PC-3 (cell line): ENCODE measurements around the gene MRPL4. TPM values are rescaled to one million over a fixed set of nuclear protein-coding genes. Genes with fewer than 3 reads are reported as not detected.

Experiments
- ATAC-seq: fragments of 200-7000 bp; cut with Tn5 transposase; 2 replicates; pipeline ENCODE4 v1.9.1; 2020; ENCODE audit warnings: mild to moderate bottlenecking, moderate library complexity
- BruUV-seq: library from RNA; stranded (reverse); fragments of 400-500 nt; replicated peaks from 2 replicates; lab custom pipeline; 2021; lab: Mats Ljungman, UMichigan
- CTCF ChIA-PET: fragments of 300-600 bp; sonication (Branson Sonifier 250); formaldehyde crosslinking; loops from one replicate; lab custom pipeline; 2022; ENCODE audit warnings: antibody characterized with exemption; lab: Charles Lee
- POLR2A ChIA-PET: fragments of 300-600 bp; sonication (Branson Sonifier 250); formaldehyde crosslinking; loops from one replicate; lab custom pipeline; 2022; ENCODE audit warnings: antibody characterized with exemption; ENCODE audit not compliant: unreplicated experiment; lab: Charles Lee
- DNase-seq: peaks from one replicate; pipeline ENCODE4 v3.0.0-alpha.2; 2015
- H2AFZ ChIP-seq: fragments of 300-600 bp; sonication (generic); 2 replicates; pipeline ENCODE4 v1.6.0; 2016; ENCODE audit warnings: antibody characterized with exemption, low read length
- H3F3A ChIP-seq: fragments of 300-600 bp; sonication (generic); one replicate; pipeline ENCODE4 v1.6.0; 2017; ENCODE audit warnings: antibody characterized with exemption, low read length, control low read depth, mild to moderate bottlenecking; ENCODE audit not compliant: unreplicated experiment
- H3K27ac ChIP-seq: fragments of 300-600 bp; sonication (generic); 2 replicates; pipeline ENCODE4 v1.5.1; 2016; ENCODE audit warnings: mild to moderate bottlenecking, low read length
- H3K27me3 ChIP-seq: fragments of 300-600 bp; sonication (generic); 2 replicates; pipeline ENCODE4 v1.6.1; 2016; ENCODE audit warnings: low read length, mixed read lengths
- H3K36me3 ChIP-seq: fragments of 300-600 bp; sonication (generic); 2 replicates; pipeline ENCODE4 v1.6.1; 2016; ENCODE audit warnings: low read depth, mixed run types, low read length, mixed read lengths
- H3K4me1 ChIP-seq: fragments of 300-600 bp; sonication (generic); 2 replicates; pipeline ENCODE4 v1.5.1; 2016; ENCODE audit warnings: low read length; ENCODE audit not compliant: insufficient read depth
- H3K4me2 ChIP-seq: fragments of 300-600 bp; sonication (generic); 2 replicates; pipeline ENCODE4 v1.6.0; 2016; ENCODE audit warnings: low read length
- H3K4me3 ChIP-seq: fragments of 300-600 bp; sonication (generic); 2 replicates; pipeline ENCODE4 v1.5.1; 2016; ENCODE audit warnings: mild to moderate bottlenecking, low read length, mixed read lengths
- H3K79me2 ChIP-seq: fragments of 300-600 bp; sonication (generic); 2 replicates; pipeline ENCODE4 v1.6.1; 2017; ENCODE audit warnings: low read length, mixed read lengths
- H3K9ac ChIP-seq: fragments of 300-600 bp; sonication (generic); 2 replicates; pipeline ENCODE4 v1.6.0; 2016; ENCODE audit warnings: mild to moderate bottlenecking, low read length
- H3K9me2 ChIP-seq: fragments of 300-600 bp; sonication (generic); replicated peaks from 2 replicates; pipeline ENCODE4 v1.6.1; 2016; ENCODE audit warnings: mixed run types, low read length, mixed read lengths
- H3K9me3 ChIP-seq: fragments of 300-600 bp; sonication (generic); 2 replicates; pipeline ENCODE4 v1.6.1; 2016; ENCODE audit warnings: low read length, mixed read lengths
- H4K20me1 ChIP-seq: fragments of 300-600 bp; sonication (generic); 2 replicates; pipeline ENCODE4 v1.6.1; 2016; ENCODE audit warnings: low read length, mixed read lengths
- CTCF ChIP-seq: fragments of 300-600 bp; sonication (generic); conservative IDR thresholded peaks from 2 replicates; pipeline ENCODE4 v1.5.1; 2017; ENCODE audit warnings: antibody characterized with exemption, low read depth, mild to moderate bottlenecking, low read length
- EZH2 ChIP-seq: fragments of 300-600 bp; sonication (generic); IDR thresholded peaks from one replicate; pipeline ENCODE4 v1.6.1; 2017; ENCODE audit warnings: antibody characterized with exemption, mild to moderate bottlenecking, low read length; ENCODE audit not compliant: unreplicated experiment
- EZH2phosphoT487 ChIP-seq: fragments of 300-600 bp; sonication (generic); IDR thresholded peaks from 2 replicates; pipeline ENCODE4 v1.6.1; 2018; ENCODE audit warnings: mild to moderate bottlenecking, antibody characterized with exemption, low read length, borderline replicate concordance
- intact Hi-C: fragments of 100-400 bp; cut with micrococcal nuclease; formaldehyde crosslinking; loops from 2 replicates; pipeline ENCODE4 v1.9.0; 2023
- total RNA-seq: library from RNA; depleted of rRNA; stranded (reverse); fragments of >200 nt; gene quantifications from 2 replicates; pipeline ENCODE4 v1.2.3, GENCODE V29; 2014

The MRPL4 gene
- total RNA-seq, 1 experiment from 2014 or later, result 336 TPM

GRCh38 chr19:10262771-10263170 is 10.8 kb downstream of the MRPL4 start:
- no peak overlapping the region for H3K4me3 ChIP-seq
- CTCF ChIA-PET, result interaction anchor here (0.5 kb wide), 1 partner anchor 128 kb away, joined by 5 read pairs; no protein-coding TSS in a partner anchor
- TF ChIP-seq EZH2, result no peak
- TF ChIP-seq EZH2phosphoT487, result no peak
- no peak for TF ChIP-seq CTCF
- no peaks in the 10 kb centered on the region for H3K9me3 ChIP-seq
- no peak overlapping the region for H3K9ac ChIP-seq
- intact Hi-C loops, result no loop called here
- no peaks in the 10 kb centered on the region for H3K79me2 ChIP-seq
- H3K27me3 ChIP-seq, result no peaks in the 10 kb centered on the region
- H4K20me1 ChIP-seq, result no peaks in the 10 kb centered on the region
- BruUV-seq, result no TSS peak
- H3K4me1 ChIP-seq, result peaks cover 11% of the 10 kb centered on the region
- DNase-seq (peak; percentile 32), ATAC-seq (no peak)
- H3K36me3 ChIP-seq, result peaks cover 13% of the 10 kb centered on the region
- peaks cover 4% of the 10 kb centered on the region for H3F3A ChIP-seq
- H2AFZ ChIP-seq, result no peak overlapping the region
- POLR2A ChIA-PET, result interaction anchor here (0.6 kb wide), 1 partner anchor 162 kb away, joined by 3 read pairs; no protein-coding TSS in a partner anchor
- H3K27ac ChIP-seq, result no peak overlapping the region
- no peaks in the 10 kb centered on the region for H3K9me2 ChIP-seq
- H3K4me2 ChIP-seq, result no peak overlapping the region

GRCh38 chr19:10266706-10267105 is 14.7 kb downstream of the MRPL4 start:
- H2AFZ ChIP-seq, result no peak overlapping the region
- H3K4me3 ChIP-seq, result no peak overlapping the region
- H3K4me2 ChIP-seq, result no peak overlapping the region
- H3K9me2 ChIP-seq, result no peaks in the 10 kb centered on the region
- ChIA-PET POLR2A (interaction anchor here (0.7 kb wide), 1 partner anchor 548 kb away, joined by 3 read pairs; no protein-coding TSS in a partner anchor), CTCF (no interaction called here)
- DNase-seq (no peak), ATAC-seq (no peak)
- no peaks in the 10 kb centered on the region for H4K20me1 ChIP-seq
- no peaks in the 10 kb centered on the region for H3F3A ChIP-seq
- H3K4me1 ChIP-seq, result peaks cover 22% of the 10 kb centered on the region
- no peak overlapping the region for H3K27ac ChIP-seq
- no peaks in the 10 kb centered on the region for H3K9me3 ChIP-seq
- no TSS peak for BruUV-seq
- H3K9ac ChIP-seq, result no peak overlapping the region
- intact Hi-C loops, result no loop called here
- H3K27me3 ChIP-seq, result no peaks in the 10 kb centered on the region
- TF ChIP-seq CTCF (no peak), EZH2phosphoT487 (no peak), EZH2 (no peak)
- no peaks in the 10 kb centered on the region for H3K79me2 ChIP-seq
- no peaks in the 10 kb centered on the region for H3K36me3 ChIP-seq

GRCh38 chr19:10268071-10268470 is 16.1 kb downstream of the MRPL4 start:
- Histone ChIP-seq H3K4me3 (no peak overlapping the region), H3K27ac (no peak overlapping the region), H3K9ac (no peak overlapping the region), H4K20me1 (no peaks in the 10 kb centered on the region), H2AFZ (no peak overlapping the region), H3K79me2 (no peaks in the 10 kb centered on the region), H3K9me3 (no peaks in the 10 kb centered on the region), H3K4me2 (no peak overlapping the region), H3K36me3 (no peaks in the 10 kb centered on the region), H3F3A (no peaks in the 10 kb centered on the region), H3K9me2 (no peaks in the 10 kb centered on the region), H3K4me1 (peaks cover 23% of the 10 kb centered on the region), H3K27me3 (no peaks in the 10 kb centered on the region)
- ATAC-seq, result no peak
- ChIA-PET CTCF (interaction anchor here (1.1 kb wide), 1 partner anchor 120 kb away, joined by 3 read pairs; no protein-coding TSS in a partner anchor), POLR2A (no interaction called here)
- intact Hi-C loops, result no loop called here
- no peak for DNase-seq
- no TSS peak for BruUV-seq
- TF ChIP-seq CTCF, result no peak
- no peak for TF ChIP-seq EZH2
- TF ChIP-seq EZH2phosphoT487, result no peak
